Muscle layer of colon (tissue), 2 donors: Measurements from ENCODE around the gene LHX8.

Experiments
- H3K27ac ChIP-seq: one replicate; pipeline ENCODE4 v1.7.0; 2013; ENCODE audit warnings: low read depth, mild to moderate bottlenecking, low read length, moderate library complexity
- H3K27me3 ChIP-seq, 2 donors: one replicate each; pipeline ENCODE4 v1.7.0; 2013; ENCODE audit warnings: low read length in 2 of 2, mild to moderate bottlenecking in 2 of 2; ENCODE audit not compliant: insufficient read depth in 2 of 2, control insufficient read depth in 1 of 2
- H3K36me3 ChIP-seq: one replicate; pipeline ENCODE4 v1.7.0; 2013; ENCODE audit warnings: mild to moderate bottlenecking, low read length; ENCODE audit not compliant: insufficient read depth
- H3K4me1 ChIP-seq: one replicate; pipeline ENCODE4 v1.7.0; 2013; ENCODE audit warnings: mild to moderate bottlenecking, low read length; ENCODE audit not compliant: insufficient read depth
- H3K4me3 ChIP-seq, 2 donors: one replicate each; pipeline ENCODE4 v1.7.0; 2013; ENCODE audit warnings: low read length in 2 of 2, low read depth in 1 of 2, mild to moderate bottlenecking in 1 of 2, moderate library complexity in 1 of 2
- H3K9ac ChIP-seq: one replicate; pipeline ENCODE4 v1.7.0; 2013; ENCODE audit warnings: low read length
- H3K9me3 ChIP-seq: one replicate; pipeline ENCODE4 v1.7.0; 2013; ENCODE audit warnings: mild to moderate bottlenecking, low read length
- donor health status: abdominal sarcoma.
- donor health status: Adenocarcinoma of cecum.

Gene LHX8

DNA sequence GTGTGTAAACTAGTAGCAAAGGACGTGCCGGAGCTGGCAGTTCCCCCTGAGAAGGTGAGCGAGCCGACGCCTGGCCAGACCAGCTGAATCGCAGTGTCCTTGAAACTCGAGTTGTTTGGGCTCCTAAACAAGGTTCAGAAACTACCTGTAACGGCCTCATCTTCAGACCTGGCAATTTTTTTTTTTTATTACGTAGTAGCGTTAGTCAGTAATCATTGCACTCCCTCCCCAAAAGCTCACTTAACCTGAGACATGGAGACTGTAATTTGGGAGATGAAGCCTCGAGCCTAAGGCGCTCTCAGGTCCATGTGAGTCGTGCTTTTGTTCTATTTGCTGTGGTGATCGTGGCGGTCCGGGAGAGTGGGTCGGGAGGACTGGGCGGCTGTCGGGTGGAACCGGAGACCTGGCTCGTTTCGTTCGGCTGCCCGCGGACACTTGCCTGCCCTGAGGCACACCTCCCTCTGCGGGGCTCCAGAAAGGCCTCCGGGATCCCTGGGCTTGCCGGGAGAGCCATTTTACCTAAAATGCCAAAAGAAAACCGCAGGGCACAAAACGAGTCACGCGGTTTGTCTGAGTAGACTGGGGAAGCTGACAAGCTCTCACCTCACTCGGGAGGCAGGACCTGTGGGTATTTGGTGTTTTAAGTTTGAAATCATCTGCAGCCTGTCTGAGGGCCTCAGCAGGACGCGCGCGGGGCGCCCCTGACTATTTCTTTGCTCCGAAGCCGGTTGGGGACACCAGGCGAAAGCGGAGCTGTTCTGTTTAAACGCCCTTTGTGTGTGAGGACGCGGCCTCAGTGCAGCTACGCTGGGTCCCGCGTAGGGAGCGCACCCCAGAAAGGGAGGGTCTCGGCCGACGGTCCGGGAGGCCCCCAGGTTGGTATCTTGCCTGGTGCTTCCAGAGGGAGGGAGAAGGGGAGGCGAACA is 722 bp downstream of the LHX8 start:
- Histone ChIP-seq H3K4me1 (peaks cover 13% of the 10 kb centered on the region), H3K4me3 (peak overlapping the region; percentile 24 to 39), H3K9ac (no peak overlapping the region), H3K9me3 (no peaks in the 10 kb centered on the region), H3K27ac (no peak overlapping the region), H3K27me3 (peaks cover 77 to 87% of the 10 kb centered on the region in 2 donors), H3K36me3 (no peaks in the 10 kb centered on the region)

DNA sequence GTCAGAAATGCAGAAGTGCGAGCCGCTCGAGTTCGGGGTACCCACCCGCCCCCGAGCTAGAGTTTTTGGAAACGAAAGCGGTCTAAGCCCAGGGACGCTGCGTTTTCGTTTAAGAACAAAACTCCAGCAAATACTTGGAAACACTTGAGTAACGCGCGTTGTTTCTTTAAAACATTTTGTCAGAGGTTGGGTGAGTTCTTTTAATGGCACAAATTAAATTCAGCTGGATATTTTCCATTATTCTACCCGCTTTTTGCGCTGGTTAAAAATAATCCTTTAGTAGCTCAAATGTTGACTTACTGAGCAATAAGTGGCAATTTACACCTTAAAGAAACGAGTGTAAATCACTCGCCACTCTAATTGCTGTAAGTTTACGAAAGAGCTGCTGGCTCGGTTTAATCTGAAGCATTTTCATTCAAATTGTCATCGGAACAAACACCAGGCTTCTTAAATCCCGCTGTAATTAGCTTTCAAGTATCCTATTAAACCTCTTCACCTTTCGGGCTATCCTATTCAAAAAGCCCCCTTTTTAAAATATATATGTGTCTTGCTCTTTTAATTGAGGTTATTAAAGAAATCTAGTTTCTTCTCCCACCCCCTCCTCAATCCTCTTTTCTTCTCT is 1.5 kb downstream of the LHX8 start:
- no peaks in the 10 kb centered on the region for H3K36me3 ChIP-seq
- no peak overlapping the region for H3K27ac ChIP-seq
- H3K9ac ChIP-seq, result no peak overlapping the region
- H3K27me3 ChIP-seq, result peaks cover 73 to 79% of the 10 kb centered on the region in 2 donors
- H3K4me1 ChIP-seq, result peaks cover 13% of the 10 kb centered on the region
- peak overlapping the region; percentile 24 to 39 for H3K4me3 ChIP-seq
- no peaks in the 10 kb centered on the region for H3K9me3 ChIP-seq

GRCh38 chr1:75136195-75136815 is 2.1 kb downstream of the LHX8 start:
- no peaks in the 10 kb centered on the region for H3K9me3 ChIP-seq
- no peaks in the 10 kb centered on the region for H3K36me3 ChIP-seq
- no peak overlapping the region for H3K27ac ChIP-seq
- peaks cover 67 to 73% of the 10 kb centered on the region in 2 donors for H3K27me3 ChIP-seq
- H3K4me1 ChIP-seq, result peaks cover 13% of the 10 kb centered on the region
- H3K9ac ChIP-seq, result no peak overlapping the region
- H3K4me3 ChIP-seq, result peak overlapping the region in 1 of 2 donors; percentile 39

DNA sequence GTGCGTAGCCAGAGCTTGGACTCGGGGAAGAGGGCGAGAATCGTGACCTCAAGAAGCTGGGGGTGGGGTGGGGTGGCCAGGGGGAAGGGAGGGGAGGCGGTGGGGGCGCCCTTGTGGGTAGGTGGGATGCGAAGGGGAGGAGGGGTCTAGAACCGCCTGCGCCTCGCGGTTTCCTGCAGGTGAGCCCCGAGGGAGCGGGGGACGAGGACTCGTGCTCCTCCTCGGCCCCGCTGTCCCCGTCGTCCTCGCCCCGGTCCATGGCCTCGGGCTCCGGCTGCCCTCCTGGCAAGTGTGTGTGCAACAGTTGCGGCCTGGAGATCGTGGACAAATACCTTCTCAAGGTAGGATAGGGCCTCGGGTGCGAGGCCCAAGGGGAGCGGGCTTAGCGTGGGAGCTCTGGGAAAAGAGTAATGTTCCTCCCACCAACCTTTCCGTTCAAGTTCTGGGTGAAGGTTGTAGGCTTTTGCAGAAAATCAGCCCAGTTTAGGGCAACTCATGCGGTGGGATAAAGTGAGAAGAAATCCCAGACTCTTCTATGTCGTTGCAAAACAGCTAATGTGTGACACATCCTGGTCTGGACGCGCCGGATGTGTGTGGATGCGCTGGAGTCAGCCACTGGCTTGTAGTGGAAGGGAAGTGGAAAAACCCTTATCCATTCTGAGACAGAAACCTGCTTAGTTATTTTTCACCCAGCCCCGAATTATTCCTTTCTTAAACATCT is 2.9 kb downstream of the LHX8 start:
- H3K36me3 ChIP-seq, result no peaks in the 10 kb centered on the region
- H3K27ac ChIP-seq, result no peak overlapping the region
- H3K9ac ChIP-seq, result no peak overlapping the region
- peaks cover 60 to 65% of the 10 kb centered on the region in 2 donors for H3K27me3 ChIP-seq
- peaks cover 13% of the 10 kb centered on the region for H3K4me1 ChIP-seq
- no peaks in the 10 kb centered on the region for H3K9me3 ChIP-seq
- no peak overlapping the region for H3K4me3 ChIP-seq

- Histone ChIP-seq H3K27ac (no peak overlapping the region), H3K27me3 (peaks cover 0 to 5% of the 10 kb centered on the region in 2 donors), H3K9me3 (no peaks in the 10 kb centered on the region), H3K4me3 (no peak overlapping the region), H3K4me1 (no peaks in the 10 kb centered on the region), H3K9ac (no peak overlapping the region), H3K36me3 (no peaks in the 10 kb centered on the region)
Observed at GRCh38 chr1:75152092-75152491, 17.9 kb downstream of the LHX8 start.

DNA sequence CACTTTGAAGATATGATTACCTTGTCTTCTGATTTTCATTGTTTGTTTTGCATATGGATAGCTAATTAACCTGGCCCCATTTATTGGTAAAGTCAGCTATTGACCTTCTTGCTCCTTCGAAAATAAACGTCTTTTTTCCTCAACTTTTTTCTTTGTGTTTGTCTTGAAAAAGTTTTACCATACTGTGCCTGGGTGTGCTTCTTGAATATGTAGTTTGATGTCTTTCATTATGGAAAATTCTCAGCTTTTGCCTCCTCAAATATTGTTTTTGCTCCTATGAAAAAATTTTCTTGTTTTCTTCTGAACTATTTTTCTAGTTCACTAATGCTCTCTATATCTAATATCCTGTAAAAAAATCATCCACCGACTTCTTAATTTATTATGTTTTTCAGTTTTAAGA is 25.0 kb downstream of the LHX8 start:
- Histone ChIP-seq H3K4me1 (no peaks in the 10 kb centered on the region), H3K36me3 (no peaks in the 10 kb centered on the region), H3K9me3 (no peaks in the 10 kb centered on the region)

DNA sequence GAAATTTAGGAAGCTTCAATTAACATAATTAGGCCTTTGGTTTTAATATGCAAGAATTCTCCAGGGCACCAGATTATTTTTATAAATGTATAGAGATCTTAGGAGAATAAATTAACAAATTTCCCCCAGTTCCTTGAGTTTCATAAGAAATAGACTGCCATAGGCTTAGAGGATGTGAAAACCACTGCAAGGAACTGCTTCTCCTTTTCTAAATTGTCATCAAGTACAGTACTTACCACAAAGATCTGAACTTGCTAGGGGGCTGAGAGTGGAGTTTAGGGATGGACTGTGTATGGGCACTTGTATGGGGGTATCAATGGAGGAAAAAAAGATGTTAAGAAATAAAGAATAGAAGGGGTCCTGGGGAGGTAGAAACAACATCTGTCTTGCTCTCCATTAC is 31.1 kb downstream of the LHX8 start:
- Histone ChIP-seq H3K27ac (no peak overlapping the region), H3K4me1 (no peaks in the 10 kb centered on the region), H3K4me3 (no peak overlapping the region)

More for the DNA sequence above, 25.0 kb downstream of the LHX8 start:
- Histone ChIP-seq H3K27me3 (no peaks in the 10 kb centered on the region), H3K9ac (no peak overlapping the region), H3K27ac (no peak overlapping the region), H3K4me3 (no peak overlapping the region)

DNA sequence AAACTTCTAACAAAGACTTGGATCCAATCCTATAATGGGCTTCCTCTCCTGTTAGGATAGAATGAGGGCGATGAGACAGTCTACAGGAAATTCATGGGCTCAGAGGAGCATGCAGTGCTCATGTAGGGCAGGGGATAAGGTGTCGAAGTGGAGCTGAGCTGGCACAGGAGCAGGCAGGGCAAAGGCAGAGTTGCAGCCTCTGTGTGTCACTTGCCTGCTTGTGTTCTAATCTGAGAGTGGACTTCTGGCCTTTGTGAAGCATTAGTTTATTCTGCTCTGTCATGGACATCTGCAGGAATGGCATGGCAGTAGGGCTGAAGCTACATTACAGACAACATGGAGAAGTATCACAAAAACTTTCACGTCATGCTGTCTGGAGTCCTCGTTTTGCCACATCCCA is 32.6 kb downstream of the LHX8 start:
- Histone ChIP-seq H3K9ac (no peak overlapping the region), H3K27me3 (no peaks in the 10 kb centered on the region), H3K4me3 (no peak overlapping the region), H3K9me3 (no peaks in the 10 kb centered on the region), H3K27ac (no peak overlapping the region), H3K4me1 (no peaks in the 10 kb centered on the region), H3K36me3 (no peaks in the 10 kb centered on the region)

More for the DNA sequence above, 31.1 kb downstream of the LHX8 start:
- Histone ChIP-seq H3K9me3 (no peaks in the 10 kb centered on the region), H3K27me3 (no peaks in the 10 kb centered on the region), H3K36me3 (no peaks in the 10 kb centered on the region), H3K9ac (no peak overlapping the region)

GRCh38 chr1:75170011-75170410 is 35.8 kb downstream of the LHX8 start:
- H3K27ac ChIP-seq, result no peak overlapping the region

GRCh38 chr1:75170981-75171380 is 36.8 kb downstream of the LHX8 start:
- Histone ChIP-seq H3K9ac (no peak overlapping the region), H3K36me3 (no peaks in the 10 kb centered on the region), H3K4me3 (no peak overlapping the region), H3K27me3 (no peaks in the 10 kb centered on the region), H3K9me3 (no peaks in the 10 kb centered on the region), H3K4me1 (no peaks in the 10 kb centered on the region), H3K27ac (no peak overlapping the region)

More at GRCh38 chr1:75170011-75170410, 35.8 kb downstream of the LHX8 start:
- no peaks in the 10 kb centered on the region for H3K27me3 ChIP-seq
- no peaks in the 10 kb centered on the region for H3K9me3 ChIP-seq
- H3K36me3 ChIP-seq, result no peaks in the 10 kb centered on the region
- no peak overlapping the region for H3K4me3 ChIP-seq
- no peak overlapping the region for H3K9ac ChIP-seq
- no peaks in the 10 kb centered on the region for H3K4me1 ChIP-seq

- Histone ChIP-seq H3K4me1 (no peaks in the 10 kb centered on the region), H3K27ac (no peak overlapping the region), H3K4me3 (no peak overlapping the region), H3K36me3 (no peaks in the 10 kb centered on the region), H3K9ac (no peak overlapping the region), H3K27me3 (no peaks in the 10 kb centered on the region), H3K9me3 (no peaks in the 10 kb centered on the region)
Observed at GRCh38 chr1:75171876-75172275, 37.7 kb downstream of the LHX8 start.
